ENCODE measurements around the gene CDYL2.

CDYL2 gene

DNA sequence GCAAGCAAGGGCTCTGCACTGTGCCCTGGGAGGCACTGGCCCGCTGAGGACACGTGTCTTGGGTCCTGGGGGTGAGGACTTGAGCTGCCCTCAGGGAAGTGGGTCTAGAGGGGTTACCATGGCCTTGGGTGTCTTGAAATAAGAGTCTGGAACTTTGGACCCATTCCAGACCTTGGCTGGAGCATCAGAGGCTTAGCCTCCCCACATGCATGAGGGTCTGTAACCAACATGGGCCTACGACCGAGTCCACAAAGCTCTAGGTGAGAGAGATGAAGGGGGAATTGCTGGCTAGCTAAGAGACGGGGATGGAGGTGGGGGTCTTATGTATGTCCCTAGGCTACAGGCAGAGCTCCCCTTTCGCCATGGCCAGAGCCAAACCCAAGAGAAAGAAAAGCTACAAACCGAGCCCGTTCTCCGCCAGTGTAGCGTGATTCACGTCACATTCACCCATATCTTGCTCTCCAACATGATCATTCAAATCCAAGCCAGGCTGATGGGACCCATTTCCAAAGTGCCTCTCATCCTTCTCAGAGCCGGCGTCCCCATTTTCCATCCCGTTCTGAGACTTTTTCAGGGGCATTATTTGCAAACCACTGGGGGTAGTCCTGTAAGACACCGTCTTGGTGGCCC lies 120.1 kb downstream of the CDYL2 start:
- Histone ChIP-seq H3K36me3 (ENCODE audit: control insufficient read depth, low read length) (no peaks in the 10 kb centered on the region), H3K79me2 (ENCODE audit: control insufficient read depth, low read length) (no peaks in the 10 kb centered on the region), H4K20me1 (ENCODE audit: control insufficient read depth, insufficient read depth, low read depth, low read length) (no peaks in the 10 kb centered on the region)

DNA sequence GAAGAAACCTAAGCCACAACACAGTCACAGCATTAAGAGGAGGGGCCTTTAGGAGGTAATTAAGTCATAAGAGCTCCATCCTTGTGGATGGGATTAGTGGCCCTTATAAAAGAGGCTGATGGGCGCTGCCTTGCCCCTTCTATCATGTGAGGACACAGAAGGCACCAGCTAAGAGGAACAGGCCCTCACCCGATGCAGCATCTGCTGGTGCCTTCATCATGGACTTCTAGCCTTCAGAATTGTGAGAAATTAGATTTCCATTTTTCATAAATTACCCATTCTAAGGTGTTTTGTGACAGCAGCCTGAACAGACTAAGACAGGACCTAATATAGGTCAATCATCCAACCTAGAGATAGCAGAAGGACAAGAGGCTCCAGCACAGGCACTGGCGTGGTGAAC lies 120.8 kb downstream of the CDYL2 start:
- no peak overlapping the region for H3K27ac ChIP-seq (ENCODE audit: low read depth, low read length)
- no peaks in the 10 kb centered on the region; the same call in 1 of the 2 replicates for H3K9me2 ChIP-seq (replicated peaks; ENCODE audit: control insufficient read depth, low read length)
- TF ChIP-seq, protein P1, sequence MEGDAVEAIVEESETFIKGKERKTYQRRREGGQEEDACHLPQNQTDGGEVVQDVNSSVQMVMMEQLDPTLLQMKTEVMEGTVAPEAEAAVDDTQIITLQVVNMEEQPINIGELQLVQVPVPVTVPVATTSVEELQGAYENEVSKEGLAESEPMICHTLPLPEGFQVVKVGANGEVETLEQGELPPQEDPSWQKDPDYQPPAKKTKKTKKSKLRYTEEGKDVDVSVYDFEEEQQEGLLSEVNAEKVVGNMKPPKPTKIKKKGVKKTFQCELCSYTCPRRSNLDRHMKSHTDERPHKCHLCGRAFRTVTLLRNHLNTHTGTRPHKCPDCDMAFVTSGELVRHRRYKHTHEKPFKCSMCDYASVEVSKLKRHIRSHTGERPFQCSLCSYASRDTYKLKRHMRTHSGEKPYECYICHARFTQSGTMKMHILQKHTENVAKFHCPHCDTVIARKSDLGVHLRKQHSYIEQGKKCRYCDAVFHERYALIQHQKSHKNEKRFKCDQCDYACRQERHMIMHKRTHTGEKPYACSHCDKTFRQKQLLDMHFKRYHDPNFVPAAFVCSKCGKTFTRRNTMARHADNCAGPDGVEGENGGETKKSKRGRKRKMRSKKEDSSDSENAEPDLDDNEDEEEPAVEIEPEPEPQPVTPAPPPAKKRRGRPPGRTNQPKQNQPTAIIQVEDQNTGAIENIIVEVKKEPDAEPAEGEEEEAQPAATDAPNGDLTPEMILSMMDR (IDR thresholded peaks at IDR 0.05; ENCODE audit: low read depth, low read length, poor library complexity, severe bottlenecking) = no peak
- TF ChIP-seq EZH2phosphoT487 (IDR thresholded peaks at IDR 0.05; ENCODE audit: borderline replicate concordance, low read length) = no peak
- no peaks in the 10 kb centered on the region for H3K79me2 ChIP-seq (ENCODE audit: control insufficient read depth, low read length)
- H3K4me2 ChIP-seq (ENCODE audit: low read length) = no peak overlapping the region
- H4K20me1 ChIP-seq (ENCODE audit: control insufficient read depth, insufficient read depth, low read depth, low read length) = no peaks in the 10 kb centered on the region
- H3K9me3 ChIP-seq (ENCODE audit: control insufficient read depth, insufficient read depth, low read length) = 0 out of 2 replicates have a peak, but pooled peaks cover 4% of the 10 kb centered on the region
- H3K36me3 ChIP-seq (ENCODE audit: control insufficient read depth, low read length) = no peaks in the 10 kb centered on the region
- no peaks in the 10 kb centered on the region for H3K4me1 ChIP-seq (ENCODE audit: control insufficient read depth, low read length)
- H3K27me3 ChIP-seq (ENCODE audit: control insufficient read depth, low read length) = no peaks in the 10 kb centered on the region
- H3K4me3 ChIP-seq (ENCODE audit: low read length) = no peak overlapping the region
- H3F3A ChIP-seq (ENCODE audit: control insufficient read depth, insufficient read depth) = no peaks in the 10 kb centered on the region

More for the DNA sequence above, 120.1 kb downstream of the CDYL2 start:
- H3K9me3 ChIP-seq (ENCODE audit: control insufficient read depth, insufficient read depth, low read length) = 0 out of 2 replicates have a peak, but pooled peaks cover 4% of the 10 kb centered on the region
- H3K4me2 ChIP-seq (ENCODE audit: low read length) = no peak overlapping the region
- no peaks in the 10 kb centered on the region for H3F3A ChIP-seq (ENCODE audit: control insufficient read depth, insufficient read depth)
- peaks cover 2% of the 10 kb centered on the region for H3K4me1 ChIP-seq (ENCODE audit: control insufficient read depth, low read length)
- no peaks in the 10 kb centered on the region for H3K27me3 ChIP-seq (ENCODE audit: control insufficient read depth, low read length)
- no peak overlapping the region for H3K4me3 ChIP-seq (ENCODE audit: low read length)
- H3K9me2 ChIP-seq (replicated peaks; ENCODE audit: control insufficient read depth, low read length) = no peaks in the 10 kb centered on the region; the same call in 1 of the 2 replicates
- TF ChIP-seq EZH2phosphoT487 (IDR thresholded peaks at IDR 0.05; ENCODE audit: borderline replicate concordance, low read length) = no peak
- TF ChIP-seq, protein P1 (IDR thresholded peaks at IDR 0.05; ENCODE audit: low read depth, low read length, poor library complexity, severe bottlenecking) = no peak
- H3K27ac ChIP-seq (ENCODE audit: low read depth, low read length) = no peak overlapping the region

DNA sequence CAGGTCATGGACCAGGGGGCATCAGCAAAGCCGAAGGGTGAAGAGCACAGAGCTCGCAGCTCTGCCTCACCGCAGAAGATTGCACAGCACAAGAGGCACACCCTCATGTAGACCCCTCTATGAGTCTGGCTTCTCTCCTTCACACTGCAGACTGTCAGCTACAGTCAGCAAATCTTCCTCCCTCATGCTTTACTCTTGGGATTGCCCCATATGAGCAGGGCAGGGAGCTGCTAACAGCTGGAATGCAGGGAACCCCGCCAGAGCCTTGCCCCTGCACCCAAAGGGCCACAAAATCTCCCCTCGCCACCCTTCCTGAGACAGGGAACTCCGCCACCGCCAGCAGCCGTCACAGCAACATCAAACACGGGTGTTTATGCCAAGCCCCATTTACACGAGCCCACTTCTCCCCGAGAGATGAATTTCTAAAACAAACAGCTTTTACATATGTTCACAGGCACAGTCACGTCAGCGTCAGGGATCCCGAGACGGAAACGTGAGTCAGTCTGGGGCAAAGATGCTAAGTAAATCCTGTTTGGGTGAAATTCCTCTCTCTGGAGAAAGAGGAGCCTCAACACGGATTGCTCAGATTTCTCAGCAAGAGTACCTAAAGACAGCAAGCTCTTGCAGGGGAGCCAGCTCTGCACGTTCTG lies 121.9 kb downstream of the CDYL2 start:
- Histone ChIP-seq H3K79me2 (ENCODE audit: control insufficient read depth, low read length) (no peaks in the 10 kb centered on the region), H3K27me3 (ENCODE audit: control insufficient read depth, low read length) (no peaks in the 10 kb centered on the region), H3K4me3 (ENCODE audit: low read length) (no peak overlapping the region), H3K4me2 (ENCODE audit: low read length) (no peak overlapping the region), H3F3A (ENCODE audit: control insufficient read depth, insufficient read depth) (no peaks in the 10 kb centered on the region), H3K27ac (ENCODE audit: low read depth, low read length) (no peak overlapping the region), H3K9me3 (ENCODE audit: control insufficient read depth, insufficient read depth, low read length) (0 out of 2 replicates have a peak, but pooled peaks cover 4% of the 10 kb centered on the region), H3K4me1 (ENCODE audit: control insufficient read depth, low read length) (no peaks in the 10 kb centered on the region), H3K36me3 (ENCODE audit: control insufficient read depth, low read length) (no peaks in the 10 kb centered on the region), H3K9me2 (replicated peaks; ENCODE audit: control insufficient read depth, low read length) (no peaks in the 10 kb centered on the region; the same call in 1 of the 2 replicates), H4K20me1 (ENCODE audit: control insufficient read depth, insufficient read depth, low read depth, low read length) (no peaks in the 10 kb centered on the region)
- no peak for TF ChIP-seq EZH2phosphoT487 (IDR thresholded peaks at IDR 0.05; ENCODE audit: borderline replicate concordance, low read length)
- TF ChIP-seq, protein P1 (IDR thresholded peaks at IDR 0.05; ENCODE audit: low read depth, low read length, poor library complexity, severe bottlenecking) = no peak

Measured in DOHH2 (cell line).